GM10248 (cell line): Measurements from ENCODE around the gene AP2A2.

Experiments used
- CTCF ChIA-PET: fragments of 300-600 bp; sonication (Branson Sonifier 250); formaldehyde crosslinking; extraction: SDS; loops from one replicate; lab custom pipeline; 2021; ENCODE audit warnings: antibody characterized with exemption; lab: Yijun Ruan, JAX
- POLR2A ChIA-PET: fragments of 350-650 bp; sonication (Branson Sonifier 250); formaldehyde crosslinking; extraction: SDS; loops from one replicate; lab custom pipeline; 2020; ENCODE audit warnings: antibody characterized with exemption; lab: Yijun Ruan, JAX
- DNase-seq: peaks from one replicate; pipeline ENCODE4 v3.0.0; 2012; ENCODE audit errors: extremely low spot score
- CTCF ChIP-seq: IDR thresholded peaks from 2 replicates; pipeline ENCODE4 v1.5.1; 2012; ENCODE audit warnings: mild to moderate bottlenecking, low read depth; ENCODE audit errors: extremely low read depth, missing control alignments, control extremely low read depth

Gene AP2A2

GRCh38 chr11:986952-987305, 61.3 kb downstream of the AP2A2 start:
- POLR2A ChIA-PET, result no interaction called here
- CTCF ChIA-PET, result no interaction called here
- DNase-seq, result no peak
- no peak for TF ChIP-seq CTCF

GRCh38 chr11:987671-988070, 62.0 kb downstream of the AP2A2 start:
- ChIA-PET CTCF (no interaction called here), POLR2A (no interaction called here)
- no peak for DNase-seq
- no peak for TF ChIP-seq CTCF

GRCh38 chr11:990101-990500, 64.4 kb downstream of the AP2A2 start:
- TF ChIP-seq CTCF, result no peak
- no peak for DNase-seq
- ChIA-PET POLR2A (no interaction called here), CTCF (no interaction called here)

- no peak for DNase-seq
- no peak for TF ChIP-seq CTCF
- CTCF ChIA-PET, result no interaction called here
- POLR2A ChIA-PET, result no interaction called here
Measured at GRCh38 chr11:991034-991433, 65.4 kb downstream of the AP2A2 start.

GRCh38 chr11:991711-992307, 66.1 kb downstream of the AP2A2 start:
- CTCF ChIA-PET, result no interaction called here
- DNase-seq, result no peak
- POLR2A ChIA-PET, result no interaction called here

GRCh38 chr11:992577-992976, 66.9 kb downstream of the AP2A2 start:
- POLR2A ChIA-PET, result no interaction called here
- CTCF ChIA-PET, result no interaction called here
- TF ChIP-seq CTCF, result no peak
- DNase-seq, result no peak

More at GRCh38 chr11:991711-992307, 66.1 kb downstream of the AP2A2 start:
- TF ChIP-seq CTCF, result no peak

- ChIA-PET POLR2A (no interaction called here), CTCF (no interaction called here)
- no peak for TF ChIP-seq CTCF
Measured at GRCh38 chr11:993632-994167, 68.0 kb downstream of the AP2A2 start.

More at GRCh38 chr11:993632-994167, 68.0 kb downstream of the AP2A2 start:
- no peak for DNase-seq
